Measurements from ENCODE around the gene PARD3.

DNA sequence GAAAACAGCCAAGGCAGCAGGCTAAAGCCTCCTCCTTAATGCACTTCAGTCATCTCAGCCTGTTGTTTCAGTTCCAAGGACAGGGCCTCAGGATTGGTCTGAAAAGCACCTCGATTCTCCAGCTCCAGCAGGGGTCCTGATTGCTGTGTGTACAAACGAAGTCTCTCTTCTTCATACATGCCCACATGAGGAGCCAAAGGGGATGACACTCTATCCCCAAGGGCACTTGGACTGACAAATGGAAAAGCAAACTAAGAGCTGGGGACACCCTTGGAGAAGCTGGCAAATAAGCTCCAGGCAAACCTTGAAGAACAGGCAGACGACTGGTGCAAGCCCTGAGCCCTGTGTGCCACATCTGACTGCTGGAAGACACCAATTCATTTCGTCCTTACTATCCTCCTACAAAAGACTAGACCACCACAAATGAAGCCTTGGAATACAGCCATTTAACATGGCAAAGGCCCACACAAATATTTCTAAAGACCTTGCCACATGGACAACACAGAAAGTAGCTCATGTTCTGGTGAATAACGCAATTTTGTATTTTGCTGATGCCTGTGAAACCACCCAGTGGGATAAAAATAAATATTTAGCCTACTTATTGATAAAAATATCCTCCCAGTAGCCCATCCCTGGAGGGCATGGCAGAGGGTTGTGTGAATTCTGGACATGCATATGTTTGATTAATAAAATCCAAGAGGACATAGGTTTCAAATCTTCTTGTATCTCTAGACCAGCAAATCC is 61.9 kb downstream of the PARD3 start:
- TF ChIP-seq, protein P1, sequence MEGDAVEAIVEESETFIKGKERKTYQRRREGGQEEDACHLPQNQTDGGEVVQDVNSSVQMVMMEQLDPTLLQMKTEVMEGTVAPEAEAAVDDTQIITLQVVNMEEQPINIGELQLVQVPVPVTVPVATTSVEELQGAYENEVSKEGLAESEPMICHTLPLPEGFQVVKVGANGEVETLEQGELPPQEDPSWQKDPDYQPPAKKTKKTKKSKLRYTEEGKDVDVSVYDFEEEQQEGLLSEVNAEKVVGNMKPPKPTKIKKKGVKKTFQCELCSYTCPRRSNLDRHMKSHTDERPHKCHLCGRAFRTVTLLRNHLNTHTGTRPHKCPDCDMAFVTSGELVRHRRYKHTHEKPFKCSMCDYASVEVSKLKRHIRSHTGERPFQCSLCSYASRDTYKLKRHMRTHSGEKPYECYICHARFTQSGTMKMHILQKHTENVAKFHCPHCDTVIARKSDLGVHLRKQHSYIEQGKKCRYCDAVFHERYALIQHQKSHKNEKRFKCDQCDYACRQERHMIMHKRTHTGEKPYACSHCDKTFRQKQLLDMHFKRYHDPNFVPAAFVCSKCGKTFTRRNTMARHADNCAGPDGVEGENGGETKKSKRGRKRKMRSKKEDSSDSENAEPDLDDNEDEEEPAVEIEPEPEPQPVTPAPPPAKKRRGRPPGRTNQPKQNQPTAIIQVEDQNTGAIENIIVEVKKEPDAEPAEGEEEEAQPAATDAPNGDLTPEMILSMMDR (IDR thresholded peaks at IDR 0.05): no peak
- TF ChIP-seq NFE2L2 (conservative IDR thresholded peaks at IDR 0.05; ENCODE audit: low read length) (no peak), CBX2 (IDR thresholded peaks at IDR 0.05; ENCODE audit: borderline replicate concordance, low read depth) (no peak), RARB (CRISPR knock-in tag; IDR thresholded peaks at IDR 0.05) (no peak), POLR2AphosphoS2 (conservative IDR thresholded peaks at IDR 0.05; ENCODE audit: low read length) (no peak), CHD2 (IDR thresholded peaks at IDR 0.05; ENCODE audit: low read length, partially characterized antibody) (no peak), EP300 (IDR thresholded peaks at IDR 0.05) (no peak), FOXS1 (CRISPR knock-in tag; IDR thresholded peaks at IDR 0.05) (no peak), RAD21 (conservative IDR thresholded peaks at IDR 0.05 in 1 of 2, IDR thresholded peaks at IDR 0.05 in 1 of 2) (no peak), RFX5 (IDR thresholded peaks at IDR 0.05) (no peak), POLR2A (IDR thresholded peaks at IDR 0.05; ENCODE audit: low read length) (no peak), HOXA7 (CRISPR knock-in tag; IDR thresholded peaks at IDR 0.05) (no peak), SREBF2 (IDR thresholded peaks at IDR 0.05) (no peak), BHLHE40 (IDR thresholded peaks at IDR 0.05; ENCODE audit: low read depth, low read length) (no peak)

Measured in A549 (cell line).